GM12878 (cell line): ENCODE measurements around the gene SEPTIN14.

Source experiments
- CTCF ChIP-seq, 3 experiments: IDR thresholded peaks in 2 of 3; conservative IDR thresholded peaks in 1 of 3; 2 replicates each; pipeline ENCODE4 v1.5.1; 2011; ENCODE audit warnings: low read depth in 3 of 3, low read length in 3 of 3, mild to moderate bottlenecking in 3 of 3, control low read depth in 2 of 3, moderate library complexity in 2 of 3, inconsistent platforms in 1 of 3, mixed read lengths in 1 of 3; ENCODE audit not compliant: control insufficient read depth in 2 of 3, insufficient read depth in 1 of 3; ENCODE audit errors: extremely low read depth in 1 of 3
- EP300 ChIP-seq, 2 experiments: fragments of 150-350 bp in 1 of 2; IDR thresholded peaks; 2 replicates each; pipeline ENCODE4 v1.6.1; 2011 to 2012; ENCODE audit warnings: low read depth in 2 of 2, low read length in 2 of 2, borderline replicate concordance in 1 of 2, improper control_type of control experiment in 1 of 2, inconsistent platforms in 1 of 2; ENCODE audit not compliant: control insufficient read depth in 1 of 2
- MXI1 ChIP-seq: fragments of 150-350 bp; IDR thresholded peaks from 2 replicates; pipeline ENCODE4 v1.6.1; 2011; ENCODE audit warnings: low read depth, mild to moderate bottlenecking, inconsistent platforms, low read length, improper control_type of control experiment
- NBN ChIP-seq: fragments of 450-650 bp; IDR thresholded peaks from 2 replicates; pipeline ENCODE4 v1.6.1; 2016
- NR2C1 ChIP-seq: fragments of 450-650 bp; IDR thresholded peaks from 2 replicates; pipeline ENCODE4 v1.6.1; 2017; ENCODE audit warnings: antibody characterized with exemption, mild to moderate bottlenecking, moderate library complexity
- POLR2A ChIP-seq: IDR thresholded peaks from 2 replicates; pipeline ENCODE4 v1.6.1; 2011; ENCODE audit warnings: low read depth, mild to moderate bottlenecking, low read length
- PRDM15 ChIP-seq: fragments of 450-650 bp; formaldehyde crosslinking; IDR thresholded peaks from 2 replicates; pipeline ENCODE4 v1.4.0; 2020; ENCODE audit warnings: mild to moderate bottlenecking, moderate library complexity
- SMC3 ChIP-seq: IDR thresholded peaks from 2 replicates; pipeline ENCODE4 v1.6.1; 2011; ENCODE audit warnings: low read length, improper control_type of control experiment, borderline replicate concordance
- TAF1 ChIP-seq: IDR thresholded peaks from 2 replicates; pipeline ENCODE4 v1.6.1; 2011; ENCODE audit warnings: mild to moderate bottlenecking, low read depth, low read length, borderline replicate concordance
- TF ChIP-seq, protein P1 (sequence below): IDR thresholded peaks from 2 replicates; pipeline ENCODE4 v1.6.1; 2012; ENCODE audit warnings: low read depth, low read length, improper control_type of control experiment

DNA sequence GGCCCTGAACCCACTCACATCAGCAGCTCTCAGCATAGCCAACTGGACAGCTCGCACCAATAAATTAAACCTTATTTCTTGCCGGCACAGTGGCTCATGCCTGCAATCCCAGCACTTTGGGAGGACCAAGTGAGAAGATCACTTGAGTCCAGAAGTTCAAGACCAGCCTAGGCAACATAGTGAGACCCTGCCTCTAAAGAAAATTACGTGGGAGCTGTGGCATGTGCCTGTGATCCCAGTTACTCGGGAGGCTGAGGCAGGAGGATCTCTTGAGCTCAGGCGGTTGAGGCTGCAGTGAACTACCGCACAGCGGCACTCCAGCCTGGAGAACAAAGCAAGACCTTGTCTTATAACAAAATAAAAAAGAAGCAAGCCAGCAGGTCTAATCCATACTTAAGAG, 75.7 kb downstream of the SEPTIN14 start:
- TF ChIP-seq TAF1 (no peak), SMC3 (no peak), CTCF (IDR thresholded peaks at IDR 0.05 in 2 of 3, conservative IDR thresholded peaks at IDR 0.05 in 1 of 3; ENCODE audit: control insufficient read depth in 2 of 3, extremely low read depth in 1 of 3, insufficient read depth in 1 of 3, low read depth in 3 of 3, low read length in 3 of 3) (no peak), PRDM15 (CRISPR knock-in tag) (no peak), NBN (no peak), EP300 (IDR thresholded peaks at IDR 0.05; ENCODE audit: borderline replicate concordance in 1 of 2, control insufficient read depth in 1 of 2, low read depth in 2 of 2, low read length in 2 of 2) (no peak), MXI1 (no peak), NR2C1 (no peak), POLR2A (no peak)
- TF ChIP-seq, protein P1, sequence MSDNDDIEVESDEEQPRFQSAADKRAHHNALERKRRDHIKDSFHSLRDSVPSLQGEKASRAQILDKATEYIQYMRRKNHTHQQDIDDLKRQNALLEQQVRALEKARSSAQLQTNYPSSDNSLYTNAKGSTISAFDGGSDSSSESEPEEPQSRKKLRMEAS = no peak
